Activated CD8-positive, alpha-beta memory T cell treated with anti-CD3 and anti-CD28 coated beads, Interleukin-2, amount 50 U/mL, for 48 hours (primary cell): ENCODE data around the gene ZNF541.
"Not testable (repeated sequence)": the region's sequence is repeated elsewhere in the genome, so short reads cannot be mapped to it uniquely, and the experiment has no call there.

Experiments
- DNase-seq: peaks from one replicate; pipeline ENCODE4 v3.0.0-alpha.2; 2020

The ZNF541 gene

GRCh38 chr19:47600246-47601179 lies 27.6 kb upstream of the ZNF541 start:
- peak; percentile 98 for DNase-seq

- not testable (repeated sequence) for DNase-seq
These were observed 26.8 kb upstream of the ZNF541 start for GRCh38 chr19:47599671-47600245.

- no peak for DNase-seq
These were observed 25.7 kb upstream of the ZNF541 start for GRCh38 chr19:47598407-47599349.

- DNase-seq, result no peak
These were observed 23.0 kb upstream of the ZNF541 start for GRCh38 chr19:47595944-47596343.

GRCh38 chr19:47593860-47594259 lies 20.9 kb upstream of the ZNF541 start:
- no peak for DNase-seq

GRCh38 chr19:47589824-47590223 lies 16.9 kb upstream of the ZNF541 start:
- no peak for DNase-seq

- no peak for DNase-seq
These were observed 14.3 kb upstream of the ZNF541 start for GRCh38 chr19:47587295-47587694.

- not testable (repeated sequence) for DNase-seq
These were observed 10.2 kb upstream of the ZNF541 start for GRCh38 chr19:47583161-47583560.

GRCh38 chr19:47582320-47582909 lies 9.5 kb upstream of the ZNF541 start:
- DNase-seq, result no peak

- no peak for DNase-seq
These were observed 8.8 kb upstream of the ZNF541 start for GRCh38 chr19:47581605-47582319.

GRCh38 chr19:47580397-47580796 lies 7.4 kb upstream of the ZNF541 start:
- DNase-seq, result no peak

GRCh38 chr19:47572635-47573034 lies 313 bp downstream of the ZNF541 start:
- no peak for DNase-seq

- DNase-seq, result no peak
These were observed 3.6 kb downstream of the ZNF541 start for GRCh38 chr19:47569331-47569730.

GRCh38 chr19:47564081-47564480 lies 8.9 kb downstream of the ZNF541 start:
- DNase-seq, result no peak

GRCh38 chr19:47561440-47562057 lies 11.4 kb downstream of the ZNF541 start:
- no peak for DNase-seq

GRCh38 chr19:47560999-47561398 lies 11.9 kb downstream of the ZNF541 start:
- no peak for DNase-seq

- no peak for DNase-seq
These were observed 22.8 kb downstream of the ZNF541 start for GRCh38 chr19:47550129-47550528.

GRCh38 chr19:47549261-47549862 lies 23.6 kb downstream of the ZNF541 start:
- DNase-seq, result no peak

GRCh38 chr19:47547199-47547598 lies 25.7 kb downstream of the ZNF541 start:
- DNase-seq, result no peak

GRCh38 chr19:47545061-47545948 lies 27.6 kb downstream of the ZNF541 start:
- peak; percentile 60 for DNase-seq
